Progenitor cell of endocrine pancreas (in vitro differentiated cells): Measurements from ENCODE around the gene SYT1. TPM values are rescaled to one million over a fixed set of nuclear protein-coding genes. Genes with fewer than 3 reads are reported as not detected.

Experiments
- DNase-seq: peaks from one replicate; pipeline ENCODE4 v3.0.0; 2021; ENCODE audit warnings: low spot score; ENCODE audit not compliant: unreplicated experiment
- H3K27ac Mint-ChIP-seq: 2 replicates; pipeline ENCODE4 v1.8.0; 2021; ENCODE audit warnings: mild to moderate bottlenecking, moderate library complexity, mixed read lengths
- H3K27me3 Mint-ChIP-seq: 2 replicates; pipeline ENCODE4 v1.8.0; 2021; ENCODE audit warnings: mixed read lengths
- H3K36me3 Mint-ChIP-seq: 2 replicates; pipeline ENCODE4 v1.8.0; 2022; ENCODE audit warnings: mixed read lengths; ENCODE audit not compliant: insufficient read depth
- H3K4me1 Mint-ChIP-seq: 2 replicates; pipeline ENCODE4 v1.8.0; 2021; ENCODE audit warnings: low read depth, mixed read lengths
- H3K4me3 Mint-ChIP-seq: 2 replicates; pipeline ENCODE4 v1.8.0; 2021; ENCODE audit warnings: low read depth, mild to moderate bottlenecking, moderate library complexity, mixed read lengths
- H3K9me3 Mint-ChIP-seq: 2 replicates; pipeline ENCODE4 v1.8.0; 2021; ENCODE audit warnings: low read depth, mixed read lengths
- CTCF ChIP-seq: fragments of 200-600 bp; sonication (generic); IDR thresholded peaks from one replicate; pipeline ENCODE4 v1.5.0; 2021; ENCODE audit warnings: antibody characterized with exemption, mild to moderate bottlenecking; ENCODE audit not compliant: unreplicated experiment
- total RNA-seq: library from RNA; stranded (reverse); gene quantifications from 2 replicates; pipeline ENCODE4 v1.2.1, GENCODE V29; 2021

SYT1 gene
- total RNA-seq, 1 donor from 2014 or later = 4.3 TPM

GRCh38 chr12:79296871-79297270 lies 432.3 kb downstream of the SYT1 start:
- H3K4me1 Mint-ChIP-seq = peaks cover 15% of the 10 kb centered on the region
- DNase-seq = no peak
- H3K27me3 Mint-ChIP-seq = no peaks in the 10 kb centered on the region
- H3K4me3 Mint-ChIP-seq = no peak overlapping the region
- H3K36me3 Mint-ChIP-seq = no peaks in the 10 kb centered on the region
- no peaks in the 10 kb centered on the region for H3K9me3 Mint-ChIP-seq
- no peak overlapping the region for H3K27ac Mint-ChIP-seq
- no peak for TF ChIP-seq CTCF

DNA sequence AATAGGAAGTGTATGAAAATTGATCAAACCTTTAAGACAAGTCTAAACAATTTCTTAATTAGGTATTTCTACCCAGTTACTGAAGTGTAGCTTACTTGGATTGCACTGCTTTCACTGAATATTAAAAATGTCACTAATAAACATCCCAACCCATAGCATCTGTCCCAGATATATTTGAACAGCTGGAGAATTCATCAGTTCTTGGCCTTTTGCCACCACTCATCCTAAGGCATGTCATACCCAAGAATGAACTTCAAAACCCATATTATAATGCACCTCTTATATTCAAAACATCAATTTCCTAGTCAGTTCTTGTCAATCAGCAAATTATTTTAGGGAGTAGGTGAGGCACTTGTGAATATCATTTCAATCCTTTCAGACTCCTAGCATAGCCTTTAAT lies 433.9 kb downstream of the SYT1 start:
- no peak for DNase-seq
- Mint-ChIP-seq H3K4me1 (peaks cover 15% of the 10 kb centered on the region), H3K4me3 (no peak overlapping the region)

GRCh38 chr12:79299447-79300198 lies 435.0 kb downstream of the SYT1 start:
- no peak for DNase-seq
- Mint-ChIP-seq H3K36me3 (no peaks in the 10 kb centered on the region), H3K27ac (peak overlapping the region; percentile 37), H3K9me3 (no peaks in the 10 kb centered on the region), H3K4me1 (peaks cover 15% of the 10 kb centered on the region), H3K4me3 (no peak overlapping the region), H3K27me3 (no peaks in the 10 kb centered on the region)
- TF ChIP-seq CTCF = no peak

More for the DNA sequence above, 433.9 kb downstream of the SYT1 start:
- no peak for TF ChIP-seq CTCF
- Mint-ChIP-seq H3K27ac (no peak overlapping the region), H3K36me3 (no peaks in the 10 kb centered on the region), H3K9me3 (no peaks in the 10 kb centered on the region), H3K27me3 (no peaks in the 10 kb centered on the region)

GRCh38 chr12:79300199-79300568 lies 435.6 kb downstream of the SYT1 start:
- no peak for DNase-seq

GRCh38 chr12:79301181-79301580 lies 436.6 kb downstream of the SYT1 start:
- Mint-ChIP-seq H3K4me1 (peaks cover 13% of the 10 kb centered on the region), H3K36me3 (no peaks in the 10 kb centered on the region), H3K27me3 (no peaks in the 10 kb centered on the region), H3K9me3 (no peaks in the 10 kb centered on the region), H3K27ac (no peak overlapping the region), H3K4me3 (no peak overlapping the region)
- TF ChIP-seq CTCF = no peak
- no peak for DNase-seq

More at GRCh38 chr12:79300199-79300568, 435.6 kb downstream of the SYT1 start:
- Mint-ChIP-seq H3K4me3 (no peak overlapping the region), H3K27ac (peak overlapping the region; percentile 37), H3K4me1 (peaks cover 13% of the 10 kb centered on the region), H3K9me3 (no peaks in the 10 kb centered on the region), H3K36me3 (no peaks in the 10 kb centered on the region), H3K27me3 (no peaks in the 10 kb centered on the region)
- TF ChIP-seq CTCF = no peak
